GM12878 (cell line): ENCODE measurements around the gene FAM89A. TPM values are rescaled to one million over a fixed set of nuclear protein-coding genes. Genes with fewer than 3 reads are reported as not detected.

Source experiments
- ATF3 ChIP-seq: IDR thresholded peaks from 2 replicates; pipeline ENCODE4 v1.6.1; 2011; ENCODE audit warnings: low read depth, mild to moderate bottlenecking, low read length, moderate library complexity, borderline replicate concordance; ENCODE audit errors: extremely low read depth
- BCLAF1 ChIP-seq: fragments of 450-650 bp; IDR thresholded peaks from 2 replicates; pipeline ENCODE4 v1.6.1; 2017; ENCODE audit warnings: antibody characterized with exemption, mild to moderate bottlenecking, moderate library complexity
- BRCA1 ChIP-seq: IDR thresholded peaks from 2 replicates; pipeline ENCODE4 v1.6.1; 2011; ENCODE audit warnings: low read depth, low read length, improper control_type of control experiment
- ELK1 ChIP-seq: IDR thresholded peaks from 2 replicates; pipeline ENCODE4 v1.6.1; 2012; ENCODE audit warnings: low read depth, low read length, improper control_type of control experiment
- EP300 ChIP-seq, 2 experiments: fragments of 150-350 bp in 1 of 2; IDR thresholded peaks; 2 replicates each; pipeline ENCODE4 v1.6.1; 2011 to 2012; ENCODE audit warnings: low read depth in 2 of 2, low read length in 2 of 2, borderline replicate concordance in 1 of 2, improper control_type of control experiment in 1 of 2, inconsistent platforms in 1 of 2; ENCODE audit not compliant: control insufficient read depth in 1 of 2
- KAT2A ChIP-seq: conservative IDR thresholded peaks from 2 replicates; pipeline ENCODE4 v1.6.1; 2011; ENCODE audit warnings: low read depth, low read length; ENCODE audit not compliant: control insufficient read depth
- MAX ChIP-seq: IDR thresholded peaks from 2 replicates; pipeline ENCODE4 v1.6.1; 2012; ENCODE audit warnings: low read depth, low read length, improper control_type of control experiment
- SP1 ChIP-seq: IDR thresholded peaks from one replicate; pipeline ENCODE4 v1.6.1; 2011; ENCODE audit warnings: low read depth, low read length
- TCF12 ChIP-seq: IDR thresholded peaks from 2 replicates; pipeline ENCODE4 v1.6.1; 2011; ENCODE audit warnings: low read depth, mild to moderate bottlenecking, low read length
- polyA plus RNA-seq, 11 experiments: library from polyadenylated mRNA; depleted of rRNA in 4 of 11; unstranded in 6 of 11; stranded (reverse) in 5 of 11; fragments of >200 nt; fragmentation: Nextera tagmentation in 4 of 11; fragmentation: Illumina TruSeq in 1 of 11; extraction: Ambion mirVana in 4 of 11; extraction: Trizol in 1 of 11; gene quantifications; 1 replicate in 1 of 11; 2 replicates in 10 of 11; pipeline versions ENCODE4 v1.2.1 to v1.2.3, GENCODE V29; 2011 to 2016; ENCODE audit warnings: inconsistent platforms in 2 of 11, missing spikeins in 2 of 11, low read depth in 1 of 11
- total RNA-seq, 4 experiments: library from RNA; depleted of rRNA in 3 of 4; stranded (reverse); fragments of >200 nt in 3 of 4; fragmentation: Illumina TruSeq in 1 of 4; extraction: Trizol in 1 of 4; gene quantifications; 2 replicates each; pipeline versions ENCODE4 v1.2.1 to v1.2.3, GENCODE V29; 2013 to 2021

Gene FAM89A
- total and polyA plus RNA-seq, 10 of the 15 experiments (the other 5 are each of a cell fraction or from before 2014, with no cell fraction given) = 0.06 to 0.72 (median 0.14) TPM; not detected in 4

GRCh38 chr1:230986976-230987375 is 53.1 kb downstream of the FAM89A start (continued):
- no peak for TF ChIP-seq TCF12
- TF ChIP-seq MAX = no peak
- no peak for TF ChIP-seq SP1
- TF ChIP-seq EP300 (IDR thresholded peaks at IDR 0.05; ENCODE audit: borderline replicate concordance in 1 of 2, control insufficient read depth in 1 of 2, low read depth in 2 of 2, low read length in 2 of 2) = no peak
- no peak for TF ChIP-seq BCLAF1
- no peak for TF ChIP-seq ATF3
- no peak for TF ChIP-seq ELK1
- no peak for TF ChIP-seq BRCA1
- no peak for TF ChIP-seq KAT2A
